Brain microvascular endothelial cell (primary cell): Measurements from ENCODE around the gene TENM3.
A peak's percentile ranks its signal among the peaks of the same experiment; 100 is the strongest.

Source experiments
- DNase-seq: peaks from one replicate; pipeline ENCODE4 v3.0.0-alpha.2; 2020
- H3K27ac ChIP-seq: fragments of 250-450 bp; sonication (Bioruptor Pico); 2 replicates; pipeline ENCODE4 v1.5.1; 2020; ENCODE audit warnings: mild to moderate bottlenecking, moderate library complexity
- H3K27me3 ChIP-seq: fragments of 250-450 bp; sonication (Bioruptor Pico); replicated peaks from 2 replicates; pipeline ENCODE4 v1.5.1; 2020; ENCODE audit warnings: mild to moderate bottlenecking
- H3K36me3 ChIP-seq: fragments of 250-450 bp; sonication (Bioruptor Pico); replicated peaks from 2 replicates; pipeline ENCODE4 v1.5.1; 2020; ENCODE audit warnings: mild to moderate bottlenecking
- H3K4me3 ChIP-seq: 2 replicates; pipeline ENCODE4 v1.5.1; 2011; ENCODE audit warnings: low read depth, mild to moderate bottlenecking, control low read depth, low read length, moderate library complexity
- in situ Hi-C: cut with HindIII; loops from 2 replicates; pipeline ENCODE4 v1.10.0; 2017; ENCODE audit warnings: low sequenced_read_pairs, low pct_ligation_motif_present
- TF ChIP-seq, protein P1 (sequence below): IDR thresholded peaks from 2 replicates; pipeline ENCODE4 v1.5.1; 2011; ENCODE audit warnings: low read depth, mild to moderate bottlenecking, moderate library complexity, low read length, control low read depth, inconsistent platforms; ENCODE audit errors: missing control alignments

TENM3 gene

GRCh38 chr4:182575225-182575624, 332.0 kb downstream of the TENM3 start:
- Histone ChIP-seq H3K36me3 (no peaks in the 10 kb centered on the region), H3K4me3 (no peak overlapping the region), H3K27ac (no peak overlapping the region), H3K27me3 (no peaks in the 10 kb centered on the region)
- in situ Hi-C loops, result no loop called here
- DNase-seq, result no peak
- TF ChIP-seq, protein P1, sequence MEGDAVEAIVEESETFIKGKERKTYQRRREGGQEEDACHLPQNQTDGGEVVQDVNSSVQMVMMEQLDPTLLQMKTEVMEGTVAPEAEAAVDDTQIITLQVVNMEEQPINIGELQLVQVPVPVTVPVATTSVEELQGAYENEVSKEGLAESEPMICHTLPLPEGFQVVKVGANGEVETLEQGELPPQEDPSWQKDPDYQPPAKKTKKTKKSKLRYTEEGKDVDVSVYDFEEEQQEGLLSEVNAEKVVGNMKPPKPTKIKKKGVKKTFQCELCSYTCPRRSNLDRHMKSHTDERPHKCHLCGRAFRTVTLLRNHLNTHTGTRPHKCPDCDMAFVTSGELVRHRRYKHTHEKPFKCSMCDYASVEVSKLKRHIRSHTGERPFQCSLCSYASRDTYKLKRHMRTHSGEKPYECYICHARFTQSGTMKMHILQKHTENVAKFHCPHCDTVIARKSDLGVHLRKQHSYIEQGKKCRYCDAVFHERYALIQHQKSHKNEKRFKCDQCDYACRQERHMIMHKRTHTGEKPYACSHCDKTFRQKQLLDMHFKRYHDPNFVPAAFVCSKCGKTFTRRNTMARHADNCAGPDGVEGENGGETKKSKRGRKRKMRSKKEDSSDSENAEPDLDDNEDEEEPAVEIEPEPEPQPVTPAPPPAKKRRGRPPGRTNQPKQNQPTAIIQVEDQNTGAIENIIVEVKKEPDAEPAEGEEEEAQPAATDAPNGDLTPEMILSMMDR, result no peak

DNA sequence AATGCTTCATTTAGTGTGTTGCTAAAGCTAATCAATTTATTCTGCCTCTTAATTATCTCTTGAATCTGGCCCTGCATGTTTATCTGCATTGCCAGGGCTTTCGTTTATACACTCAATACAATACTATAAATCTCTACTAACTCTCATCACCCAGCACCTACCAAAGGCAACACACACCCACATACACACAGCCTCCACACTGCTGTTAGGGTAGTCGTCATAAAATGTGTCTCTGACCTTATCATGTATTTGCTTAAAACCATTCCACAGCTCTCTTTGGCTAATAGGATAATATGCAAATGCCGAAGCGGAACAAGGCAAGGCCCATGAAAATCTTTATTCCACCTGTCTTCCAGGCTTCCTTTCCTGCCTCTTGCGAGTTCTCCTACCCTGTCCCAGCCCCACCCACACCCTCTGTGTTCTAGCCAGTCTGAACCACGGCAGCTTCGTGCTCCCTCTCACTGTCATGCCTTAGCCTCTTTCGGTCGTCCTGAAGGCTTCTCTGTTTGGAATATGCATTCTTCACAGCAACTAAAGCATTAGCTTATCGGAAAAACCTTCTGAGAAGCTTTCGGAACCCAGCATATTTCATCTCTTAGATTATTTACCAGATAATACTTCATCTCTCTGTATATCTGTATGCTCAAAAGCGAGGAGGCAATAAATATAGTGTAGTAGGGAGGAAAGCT, 333.5 kb downstream of the TENM3 start:
- H3K27ac ChIP-seq, result peak overlapping the region; percentile 31
- H3K36me3 ChIP-seq, result no peaks in the 10 kb centered on the region
- TF ChIP-seq, protein P1, result no peak
- H3K4me3 ChIP-seq, result no peak overlapping the region
- DNase-seq, result peak; percentile 12
- in situ Hi-C loops, result no loop called here
- H3K27me3 ChIP-seq, result no peaks in the 10 kb centered on the region

- in situ Hi-C loops, result no loop called here
- no peaks in the 10 kb centered on the region for H3K36me3 ChIP-seq
- no peak for DNase-seq
- peak overlapping the region; percentile 31 for H3K27ac ChIP-seq
- no peak overlapping the region for H3K4me3 ChIP-seq
- TF ChIP-seq, protein P1, result no peak
- H3K27me3 ChIP-seq, result no peaks in the 10 kb centered on the region
These were observed 334.2 kb downstream of the TENM3 start for GRCh38 chr4:182577411-182577810.

- DNase-seq, result peak; percentile 81
- H3K27me3 ChIP-seq, result no peaks in the 10 kb centered on the region
- H3K4me3 ChIP-seq, result no peak overlapping the region
- no peaks in the 10 kb centered on the region for H3K36me3 ChIP-seq
- in situ Hi-C loops, result no loop called here
- TF ChIP-seq, protein P1, result no peak
- no peak overlapping the region for H3K27ac ChIP-seq
These were observed 335.2 kb downstream of the TENM3 start for GRCh38 chr4:182578402-182578801.

DNA sequence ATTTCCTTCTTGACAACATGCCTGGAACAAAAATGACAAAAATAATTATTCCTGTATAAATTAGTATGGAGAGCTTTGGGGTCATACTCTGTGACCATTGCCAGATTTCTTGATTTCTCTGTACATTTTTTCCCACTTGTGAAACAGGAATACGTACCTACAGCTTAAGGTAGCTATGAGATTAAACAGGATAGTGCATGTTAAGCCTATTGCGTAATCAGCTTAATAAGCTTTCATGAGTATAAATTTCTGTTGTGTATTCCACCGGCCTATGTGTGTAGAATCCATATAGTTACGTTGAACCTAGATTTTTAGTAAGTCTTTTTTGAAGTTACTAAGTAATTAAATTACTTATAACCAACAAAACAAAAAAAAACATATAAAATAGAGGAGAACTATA, 339.0 kb downstream of the TENM3 start:
- in situ Hi-C loops, result no loop called here
- H3K27me3 ChIP-seq, result no peaks in the 10 kb centered on the region
- TF ChIP-seq, protein P1, result no peak
- no peak overlapping the region for H3K27ac ChIP-seq
- H3K36me3 ChIP-seq, result no peaks in the 10 kb centered on the region
- no peak overlapping the region for H3K4me3 ChIP-seq
- no peak for DNase-seq
